ENCODE data around the gene APOC3. TPM values are rescaled to one million over a fixed set of nuclear protein-coding genes. Genes with fewer than 3 reads are reported as not detected.

APOC3 gene
- total and polyA plus RNA-seq, 2 experiments from 2014 or later, result not detected

- Mint-ChIP-seq H3K9me3 (no peaks in the 10 kb centered on the region), H3K4me3 (no peak overlapping the region), H3K4me1 (peaks cover 7% of the 10 kb centered on the region), H3K36me3 (ENCODE audit: low read depth) (no peaks in the 10 kb centered on the region), H3K27me3 (ENCODE audit: insufficient read depth, low read depth, poor library complexity) (peaks cover 11% of the 10 kb centered on the region), H3K27ac (no peak overlapping the region)
- Histone ChIP-seq H3K79me2 (replicated peaks; ENCODE audit: insufficient read depth) (no peaks in the 10 kb centered on the region), H3K36me3 (ENCODE audit: insufficient read depth) (no peaks in the 10 kb centered on the region), H2AFZ (no peak overlapping the region), H3K4me2 (no peak overlapping the region), H3K4me3 (no peak overlapping the region), H3K4me1 (ENCODE audit: insufficient read depth) (peaks cover 2% of the 10 kb centered on the region; the same call in 1 of the 2 replicates), H3F3A (replicated peaks; ENCODE audit: low read depth) (no peaks in the 10 kb centered on the region), H3K27ac (ENCODE audit: low read depth) (no peak overlapping the region), H3K27me3 (ENCODE audit: insufficient read depth) (no peaks in the 10 kb centered on the region), H3K9me2 (ENCODE audit: insufficient read depth) (no peaks in the 10 kb centered on the region), H4K20me1 (replicated peaks; ENCODE audit: insufficient read depth) (no peaks in the 10 kb centered on the region)
- TF ChIP-seq, protein P1, sequence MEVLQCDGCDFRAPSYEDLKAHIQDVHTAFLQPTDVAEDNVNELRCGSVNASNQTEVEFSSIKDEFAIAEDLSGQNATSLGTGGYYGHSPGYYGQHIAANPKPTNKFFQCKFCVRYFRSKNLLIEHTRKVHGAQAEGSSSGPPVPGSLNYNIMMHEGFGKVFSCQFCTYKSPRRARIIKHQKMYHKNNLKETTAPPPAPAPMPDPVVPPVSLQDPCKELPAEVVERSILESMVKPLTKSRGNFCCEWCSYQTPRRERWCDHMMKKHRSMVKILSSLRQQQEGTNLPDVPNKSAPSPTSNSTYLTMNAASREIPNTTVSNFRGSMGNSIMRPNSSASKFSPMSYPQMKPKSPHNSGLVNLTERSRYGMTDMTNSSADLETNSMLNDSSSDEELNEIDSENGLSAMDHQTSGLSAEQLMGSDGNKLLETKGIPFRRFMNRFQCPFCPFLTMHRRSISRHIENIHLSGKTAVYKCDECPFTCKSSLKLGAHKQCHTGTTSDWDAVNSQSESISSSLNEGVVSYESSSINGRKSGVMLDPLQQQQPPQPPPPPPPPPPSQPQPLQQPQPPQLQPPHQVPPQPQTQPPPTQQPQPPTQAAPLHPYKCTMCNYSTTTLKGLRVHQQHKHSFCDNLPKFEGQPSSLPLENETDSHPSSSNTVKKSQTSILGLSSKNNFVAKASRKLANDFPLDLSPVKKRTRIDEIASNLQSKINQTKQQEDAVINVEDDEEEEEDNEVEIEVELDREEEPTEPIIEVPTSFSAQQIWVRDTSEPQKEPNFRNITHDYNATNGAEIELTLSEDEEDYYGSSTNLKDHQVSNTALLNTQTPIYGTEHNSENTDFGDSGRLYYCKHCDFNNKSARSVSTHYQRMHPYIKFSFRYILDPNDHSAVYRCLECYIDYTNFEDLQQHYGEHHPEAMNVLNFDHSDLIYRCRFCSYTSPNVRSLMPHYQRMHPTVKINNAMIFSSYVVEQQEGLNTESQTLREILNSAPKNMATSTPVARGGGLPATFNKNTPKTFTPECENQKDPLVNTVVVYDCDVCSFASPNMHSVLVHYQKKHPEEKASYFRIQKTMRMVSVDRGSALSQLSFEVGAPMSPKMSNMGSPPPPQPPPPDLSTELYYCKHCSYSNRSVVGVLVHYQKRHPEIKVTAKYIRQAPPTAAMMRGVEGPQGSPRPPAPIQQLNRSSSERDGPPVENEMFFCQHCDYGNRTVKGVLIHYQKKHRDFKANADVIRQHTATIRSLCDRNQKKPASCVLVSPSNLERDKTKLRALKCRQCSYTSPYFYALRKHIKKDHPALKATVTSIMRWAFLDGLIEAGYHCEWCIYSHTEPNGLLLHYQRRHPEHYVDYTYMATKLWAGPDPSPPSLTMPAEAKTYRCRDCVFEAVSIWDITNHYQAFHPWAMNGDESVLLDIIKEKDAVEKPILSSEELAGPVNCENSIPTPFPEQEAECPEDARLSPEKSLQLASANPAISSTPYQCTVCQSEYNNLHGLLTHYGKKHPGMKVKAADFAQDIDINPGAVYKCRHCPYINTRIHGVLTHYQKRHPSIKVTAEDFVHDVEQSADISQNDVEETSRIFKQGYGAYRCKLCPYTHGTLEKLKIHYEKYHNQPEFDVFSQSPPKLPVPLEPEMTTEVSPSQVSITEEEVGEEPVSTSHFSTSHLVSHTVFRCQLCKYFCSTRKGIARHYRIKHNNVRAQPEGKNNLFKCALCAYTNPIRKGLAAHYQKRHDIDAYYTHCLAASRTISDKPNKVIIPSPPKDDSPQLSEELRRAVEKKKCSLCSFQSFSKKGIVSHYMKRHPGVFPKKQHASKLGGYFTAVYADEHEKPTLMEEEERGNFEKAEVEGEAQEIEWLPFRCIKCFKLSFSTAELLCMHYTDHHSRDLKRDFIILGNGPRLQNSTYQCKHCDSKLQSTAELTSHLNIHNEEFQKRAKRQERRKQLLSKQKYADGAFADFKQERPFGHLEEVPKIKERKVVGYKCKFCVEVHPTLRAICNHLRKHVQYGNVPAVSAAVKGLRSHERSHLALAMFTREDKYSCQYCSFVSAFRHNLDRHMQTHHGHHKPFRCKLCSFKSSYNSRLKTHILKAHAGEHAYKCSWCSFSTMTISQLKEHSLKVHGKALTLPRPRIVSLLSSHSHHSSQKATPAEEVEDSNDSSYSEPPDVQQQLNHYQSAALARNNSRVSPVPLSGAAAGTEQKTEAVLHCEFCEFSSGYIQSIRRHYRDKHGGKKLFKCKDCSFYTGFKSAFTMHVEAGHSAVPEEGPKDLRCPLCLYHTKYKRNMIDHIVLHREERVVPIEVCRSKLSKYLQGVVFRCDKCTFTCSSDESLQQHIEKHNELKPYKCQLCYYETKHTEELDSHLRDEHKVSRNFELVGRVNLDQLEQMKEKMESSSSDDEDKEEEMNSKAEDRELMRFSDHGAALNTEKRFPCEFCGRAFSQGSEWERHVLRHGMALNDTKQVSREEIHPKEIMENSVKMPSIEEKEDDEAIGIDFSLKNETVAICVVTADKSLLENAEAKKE (CRISPR knock-in tag; IDR thresholded peaks at IDR 0.05), result no peak
- TF ChIP-seq ZNF331 (CRISPR knock-in tag; IDR thresholded peaks at IDR 0.05; ENCODE audit: low read depth), result no peak
- TF ChIP-seq, protein P2, sequence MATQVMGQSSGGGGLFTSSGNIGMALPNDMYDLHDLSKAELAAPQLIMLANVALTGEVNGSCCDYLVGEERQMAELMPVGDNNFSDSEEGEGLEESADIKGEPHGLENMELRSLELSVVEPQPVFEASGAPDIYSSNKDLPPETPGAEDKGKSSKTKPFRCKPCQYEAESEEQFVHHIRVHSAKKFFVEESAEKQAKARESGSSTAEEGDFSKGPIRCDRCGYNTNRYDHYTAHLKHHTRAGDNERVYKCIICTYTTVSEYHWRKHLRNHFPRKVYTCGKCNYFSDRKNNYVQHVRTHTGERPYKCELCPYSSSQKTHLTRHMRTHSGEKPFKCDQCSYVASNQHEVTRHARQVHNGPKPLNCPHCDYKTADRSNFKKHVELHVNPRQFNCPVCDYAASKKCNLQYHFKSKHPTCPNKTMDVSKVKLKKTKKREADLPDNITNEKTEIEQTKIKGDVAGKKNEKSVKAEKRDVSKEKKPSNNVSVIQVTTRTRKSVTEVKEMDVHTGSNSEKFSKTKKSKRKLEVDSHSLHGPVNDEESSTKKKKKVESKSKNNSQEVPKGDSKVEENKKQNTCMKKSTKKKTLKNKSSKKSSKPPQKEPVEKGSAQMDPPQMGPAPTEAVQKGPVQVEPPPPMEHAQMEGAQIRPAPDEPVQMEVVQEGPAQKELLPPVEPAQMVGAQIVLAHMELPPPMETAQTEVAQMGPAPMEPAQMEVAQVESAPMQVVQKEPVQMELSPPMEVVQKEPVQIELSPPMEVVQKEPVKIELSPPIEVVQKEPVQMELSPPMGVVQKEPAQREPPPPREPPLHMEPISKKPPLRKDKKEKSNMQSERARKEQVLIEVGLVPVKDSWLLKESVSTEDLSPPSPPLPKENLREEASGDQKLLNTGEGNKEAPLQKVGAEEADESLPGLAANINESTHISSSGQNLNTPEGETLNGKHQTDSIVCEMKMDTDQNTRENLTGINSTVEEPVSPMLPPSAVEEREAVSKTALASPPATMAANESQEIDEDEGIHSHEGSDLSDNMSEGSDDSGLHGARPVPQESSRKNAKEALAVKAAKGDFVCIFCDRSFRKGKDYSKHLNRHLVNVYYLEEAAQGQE (IDR thresholded peaks at IDR 0.05; ENCODE audit: unreplicated experiment), result no peak
- no peak for TF ChIP-seq ZNF114 (CRISPR knock-in tag; IDR thresholded peaks at IDR 0.05)
- TF ChIP-seq STAT1 (IDR thresholded peaks at IDR 0.05; ENCODE audit: unreplicated experiment), result no peak
- TF ChIP-seq NANOG (IDR thresholded peaks at IDR 0.05; ENCODE audit: borderline replicate concordance), result no peak
- TF ChIP-seq EZH2phosphoT487 (IDR thresholded peaks at IDR 0.05; ENCODE audit: unreplicated experiment), result no peak
- TF ChIP-seq, protein P3, sequence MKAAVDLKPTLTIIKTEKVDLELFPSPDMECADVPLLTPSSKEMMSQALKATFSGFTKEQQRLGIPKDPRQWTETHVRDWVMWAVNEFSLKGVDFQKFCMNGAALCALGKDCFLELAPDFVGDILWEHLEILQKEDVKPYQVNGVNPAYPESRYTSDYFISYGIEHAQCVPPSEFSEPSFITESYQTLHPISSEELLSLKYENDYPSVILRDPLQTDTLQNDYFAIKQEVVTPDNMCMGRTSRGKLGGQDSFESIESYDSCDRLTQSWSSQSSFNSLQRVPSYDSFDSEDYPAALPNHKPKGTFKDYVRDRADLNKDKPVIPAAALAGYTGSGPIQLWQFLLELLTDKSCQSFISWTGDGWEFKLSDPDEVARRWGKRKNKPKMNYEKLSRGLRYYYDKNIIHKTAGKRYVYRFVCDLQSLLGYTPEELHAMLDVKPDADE (IDR thresholded peaks at IDR 0.05), result no peak
- TF ChIP-seq EZH2 (IDR thresholded peaks at IDR 0.05; ENCODE audit: low read depth, unreplicated experiment), result no peak
- no peak for TF ChIP-seq POLR2AphosphoS5 (IDR thresholded peaks at IDR 0.05; ENCODE audit: low read depth)
- TF ChIP-seq, protein P4, sequence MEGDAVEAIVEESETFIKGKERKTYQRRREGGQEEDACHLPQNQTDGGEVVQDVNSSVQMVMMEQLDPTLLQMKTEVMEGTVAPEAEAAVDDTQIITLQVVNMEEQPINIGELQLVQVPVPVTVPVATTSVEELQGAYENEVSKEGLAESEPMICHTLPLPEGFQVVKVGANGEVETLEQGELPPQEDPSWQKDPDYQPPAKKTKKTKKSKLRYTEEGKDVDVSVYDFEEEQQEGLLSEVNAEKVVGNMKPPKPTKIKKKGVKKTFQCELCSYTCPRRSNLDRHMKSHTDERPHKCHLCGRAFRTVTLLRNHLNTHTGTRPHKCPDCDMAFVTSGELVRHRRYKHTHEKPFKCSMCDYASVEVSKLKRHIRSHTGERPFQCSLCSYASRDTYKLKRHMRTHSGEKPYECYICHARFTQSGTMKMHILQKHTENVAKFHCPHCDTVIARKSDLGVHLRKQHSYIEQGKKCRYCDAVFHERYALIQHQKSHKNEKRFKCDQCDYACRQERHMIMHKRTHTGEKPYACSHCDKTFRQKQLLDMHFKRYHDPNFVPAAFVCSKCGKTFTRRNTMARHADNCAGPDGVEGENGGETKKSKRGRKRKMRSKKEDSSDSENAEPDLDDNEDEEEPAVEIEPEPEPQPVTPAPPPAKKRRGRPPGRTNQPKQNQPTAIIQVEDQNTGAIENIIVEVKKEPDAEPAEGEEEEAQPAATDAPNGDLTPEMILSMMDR (conservative IDR thresholded peaks at IDR 0.05; ENCODE audit: low read depth in 2 of 2), result no peak
- TF ChIP-seq JUNB (IDR thresholded peaks at IDR 0.05; ENCODE audit: unreplicated experiment), result no peak
- TF ChIP-seq CREB1 (CRISPR knock-in tag; IDR thresholded peaks at IDR 0.05; ENCODE audit: low read depth), result no peak
- DNase-seq (ENCODE audit: low spot score) (no peak), ATAC-seq (no peak)
These were observed 641 bp downstream of the APOC3 start for GRCh38 chr11:116830184-116830912.

All from GM23338 (cell line).